ENCODE measurements around the gene RRP15. TPM values are rescaled to one million over a fixed set of nuclear protein-coding genes. Genes with fewer than 3 reads are reported as not detected.

RRP15 gene
- polyA plus RNA-seq, 1 donor (not counting 4 experiments of a cell fraction or from before 2014, with no cell fraction given): 15.8 TPM

GRCh38 chr1:218322762-218323161 is 37.7 kb downstream of the RRP15 start:
- Histone ChIP-seq H3K9me3 (ENCODE audit: control insufficient read depth, low read depth, low read length) (no peaks in the 10 kb centered on the region), H3K27ac (ENCODE audit: control insufficient read depth, insufficient read depth, low read length) (no peak overlapping the region), H3K9ac (ENCODE audit: control insufficient read depth, extremely low read depth, insufficient read depth, low read length) (no peak overlapping the region), H3K27me3 (ENCODE audit: control insufficient read depth, extremely low read depth, insufficient read depth, low read length) (no peaks in the 10 kb centered on the region), H3K4me2 (ENCODE audit: control insufficient read depth, extremely low read depth, insufficient read depth, low read depth, low read length) (no peak overlapping the region), H3K79me2 (ENCODE audit: control insufficient read depth, insufficient read depth, low read length) (no peaks in the 10 kb centered on the region), H3K4me1 (ENCODE audit: control insufficient read depth, extremely low read depth, insufficient read depth, low read length) (no peaks in the 10 kb centered on the region), H3K9me1 (ENCODE audit: control insufficient read depth, extremely low read depth, insufficient read depth, low read length) (no peaks in the 10 kb centered on the region), H4K20me1 (ENCODE audit: control insufficient read depth, extremely low read depth, insufficient read depth, low read length) (no peaks in the 10 kb centered on the region), H2AFZ (ENCODE audit: control insufficient read depth, low read length) (no peak overlapping the region), H3K36me3 (ENCODE audit: control insufficient read depth in 2 of 2, extremely low read depth in 1 of 2, insufficient read depth in 2 of 2, low read length in 2 of 2) (peaks cover 2% of the 10 kb centered on the region in 2 experiments), H3K4me3 (ENCODE audit: control insufficient read depth in 2 of 3, extremely low read depth in 1 of 3, insufficient read depth in 2 of 3, low read depth in 1 of 3, low read length in 3 of 3) (no peak overlapping the region)
- DNase-seq (ENCODE audit: low read depth, low spot score) (no peak), FAIRE-seq (no peak)
- dilution Hi-C loops (cut with MboI; ENCODE audit: extremely low pct_ligation_motif_present, low sequenced_read_pairs): no loop called here
- no peak for TF ChIP-seq EZH2 (IDR thresholded peaks at IDR 0.05; ENCODE audit: low read length)
- no peak for TF ChIP-seq CTCF (optimal IDR thresholded peaks at IDR 0.05 in 1 of 3, IDR thresholded peaks at IDR 0.05 in 1 of 3, conservative IDR thresholded peaks at IDR 0.05 in 1 of 3; ENCODE audit: extremely low read depth in 1 of 3, insufficient read depth in 2 of 3, low read length in 3 of 3)

GRCh38 chr1:218323568-218324225 is 38.6 kb downstream of the RRP15 start:
- H3K27me3 ChIP-seq (ENCODE audit: control insufficient read depth, extremely low read depth, insufficient read depth, low read length): no peaks in the 10 kb centered on the region
- peaks cover 2% of the 10 kb centered on the region in 2 experiments for H3K36me3 ChIP-seq (ENCODE audit: control insufficient read depth in 2 of 2, extremely low read depth in 1 of 2, insufficient read depth in 2 of 2, low read length in 2 of 2)
- no peaks in the 10 kb centered on the region for H3K4me1 ChIP-seq (ENCODE audit: control insufficient read depth, extremely low read depth, insufficient read depth, low read length)
- no peaks in the 10 kb centered on the region for H3K79me2 ChIP-seq (ENCODE audit: control insufficient read depth, insufficient read depth, low read length)
- H3K4me3 ChIP-seq (ENCODE audit: control insufficient read depth in 2 of 3, extremely low read depth in 1 of 3, insufficient read depth in 2 of 3, low read depth in 1 of 3, low read length in 3 of 3): no peak overlapping the region
- no peaks in the 10 kb centered on the region for H4K20me1 ChIP-seq (ENCODE audit: control insufficient read depth, extremely low read depth, insufficient read depth, low read length)
- no peak overlapping the region for H2AFZ ChIP-seq (ENCODE audit: control insufficient read depth, low read length)
- TF ChIP-seq EZH2 (IDR thresholded peaks at IDR 0.05; ENCODE audit: low read length): no peak
- no peak for TF ChIP-seq CTCF (optimal IDR thresholded peaks at IDR 0.05 in 1 of 3, IDR thresholded peaks at IDR 0.05 in 1 of 3, conservative IDR thresholded peaks at IDR 0.05 in 1 of 3; ENCODE audit: extremely low read depth in 1 of 3, insufficient read depth in 2 of 3, low read length in 3 of 3)
- no peak overlapping the region for H3K27ac ChIP-seq (ENCODE audit: control insufficient read depth, insufficient read depth, low read length)
- FAIRE-seq (no peak), DNase-seq (ENCODE audit: low read depth, low spot score) (no peak)
- H3K9me1 ChIP-seq (ENCODE audit: control insufficient read depth, extremely low read depth, insufficient read depth, low read length): no peaks in the 10 kb centered on the region
- H3K9me3 ChIP-seq (ENCODE audit: control insufficient read depth, low read depth, low read length): no peaks in the 10 kb centered on the region
- H3K9ac ChIP-seq (ENCODE audit: control insufficient read depth, extremely low read depth, insufficient read depth, low read length): no peak overlapping the region
- dilution Hi-C loops (cut with MboI; ENCODE audit: extremely low pct_ligation_motif_present, low sequenced_read_pairs): no loop called here
- no peak overlapping the region for H3K4me2 ChIP-seq (ENCODE audit: control insufficient read depth, extremely low read depth, insufficient read depth, low read depth, low read length)

Measured in keratinocyte (primary cell).